ENCODE data around the gene EIF3C.
"Not testable (repeated sequence)": the region's sequence is repeated elsewhere in the genome, so short reads cannot be mapped to it uniquely, and the experiment has no call there.

DNA sequence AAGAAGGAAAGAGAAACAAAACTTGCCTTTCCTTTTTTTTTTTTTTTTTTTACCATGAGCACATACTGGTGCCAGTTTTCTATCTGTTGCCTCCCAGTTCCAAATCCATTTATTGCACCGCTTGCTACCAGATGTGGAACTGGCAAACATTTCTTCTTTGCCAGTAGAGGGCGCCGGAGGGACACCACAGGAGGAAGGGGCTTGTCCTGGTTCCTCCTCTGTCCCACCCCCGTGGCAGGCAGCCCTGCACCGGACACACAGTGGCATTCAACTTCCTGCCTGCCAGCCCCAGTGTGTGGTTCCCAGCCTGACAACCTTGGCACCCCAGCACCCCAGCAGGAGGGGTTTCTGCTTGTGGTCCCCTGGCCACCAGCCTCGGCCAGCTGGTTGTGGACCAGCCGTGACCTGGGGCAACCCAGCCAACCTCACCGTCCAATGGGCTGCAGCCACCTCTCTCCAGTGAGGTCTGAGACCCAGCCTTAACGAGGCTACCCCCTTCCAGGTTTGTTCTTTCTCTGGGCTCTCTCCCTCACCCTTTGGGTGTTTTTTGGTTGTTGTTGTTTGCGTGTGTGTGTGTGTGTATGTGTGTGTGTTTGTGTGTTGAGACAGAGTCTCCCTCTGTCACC is 22.8 kb upstream of the EIF3C start:
- TF ChIP-seq, protein P1, sequence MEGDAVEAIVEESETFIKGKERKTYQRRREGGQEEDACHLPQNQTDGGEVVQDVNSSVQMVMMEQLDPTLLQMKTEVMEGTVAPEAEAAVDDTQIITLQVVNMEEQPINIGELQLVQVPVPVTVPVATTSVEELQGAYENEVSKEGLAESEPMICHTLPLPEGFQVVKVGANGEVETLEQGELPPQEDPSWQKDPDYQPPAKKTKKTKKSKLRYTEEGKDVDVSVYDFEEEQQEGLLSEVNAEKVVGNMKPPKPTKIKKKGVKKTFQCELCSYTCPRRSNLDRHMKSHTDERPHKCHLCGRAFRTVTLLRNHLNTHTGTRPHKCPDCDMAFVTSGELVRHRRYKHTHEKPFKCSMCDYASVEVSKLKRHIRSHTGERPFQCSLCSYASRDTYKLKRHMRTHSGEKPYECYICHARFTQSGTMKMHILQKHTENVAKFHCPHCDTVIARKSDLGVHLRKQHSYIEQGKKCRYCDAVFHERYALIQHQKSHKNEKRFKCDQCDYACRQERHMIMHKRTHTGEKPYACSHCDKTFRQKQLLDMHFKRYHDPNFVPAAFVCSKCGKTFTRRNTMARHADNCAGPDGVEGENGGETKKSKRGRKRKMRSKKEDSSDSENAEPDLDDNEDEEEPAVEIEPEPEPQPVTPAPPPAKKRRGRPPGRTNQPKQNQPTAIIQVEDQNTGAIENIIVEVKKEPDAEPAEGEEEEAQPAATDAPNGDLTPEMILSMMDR (IDR thresholded peaks at IDR 0.05): not testable (repeated sequence)
- TF ChIP-seq POLR2A (IDR thresholded peaks at IDR 0.05): not testable (repeated sequence)

Data from body of pancreas (tissue), 4 donors.